Measurements from ENCODE around the gene MYL12B.

The MYL12B gene

DNA sequence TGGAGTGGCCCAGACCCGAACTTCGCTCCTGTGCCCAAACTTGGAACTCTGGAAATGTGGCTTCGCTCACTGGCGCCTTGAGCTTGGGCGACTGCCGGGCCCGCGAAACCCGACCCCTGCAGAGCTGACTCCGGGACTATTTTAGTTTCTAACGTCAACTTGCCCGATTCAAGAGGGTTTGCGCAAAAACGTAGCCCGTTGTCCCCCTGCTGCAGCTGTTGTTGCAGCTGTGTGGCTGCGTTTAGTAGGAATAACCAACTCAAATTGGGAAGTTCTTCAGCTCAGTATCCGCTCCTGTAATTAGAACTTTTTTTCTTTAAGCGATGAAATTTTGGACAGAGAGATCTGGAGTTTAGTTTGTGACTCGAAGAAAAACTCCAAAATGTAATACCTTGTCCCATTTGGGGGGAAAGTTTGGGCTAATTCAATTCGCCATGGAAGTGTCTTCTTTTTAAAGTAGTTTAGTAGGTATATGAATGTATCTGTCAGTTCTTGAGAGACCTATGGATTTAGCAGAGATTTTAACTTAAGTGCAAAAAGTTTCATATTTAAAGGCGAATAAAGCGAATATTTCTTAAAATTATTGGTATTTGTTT lies 13.8 kb upstream of the MYL12B start:
- peaks cover 67 to 76% of the 10 kb centered on the region in 2 experiments for H3K4me1 ChIP-seq (ENCODE audit: control insufficient read depth in 1 of 2, insufficient read depth in 1 of 2, low read depth in 1 of 2, low read length in 1 of 2)
- TF ChIP-seq, protein P1, sequence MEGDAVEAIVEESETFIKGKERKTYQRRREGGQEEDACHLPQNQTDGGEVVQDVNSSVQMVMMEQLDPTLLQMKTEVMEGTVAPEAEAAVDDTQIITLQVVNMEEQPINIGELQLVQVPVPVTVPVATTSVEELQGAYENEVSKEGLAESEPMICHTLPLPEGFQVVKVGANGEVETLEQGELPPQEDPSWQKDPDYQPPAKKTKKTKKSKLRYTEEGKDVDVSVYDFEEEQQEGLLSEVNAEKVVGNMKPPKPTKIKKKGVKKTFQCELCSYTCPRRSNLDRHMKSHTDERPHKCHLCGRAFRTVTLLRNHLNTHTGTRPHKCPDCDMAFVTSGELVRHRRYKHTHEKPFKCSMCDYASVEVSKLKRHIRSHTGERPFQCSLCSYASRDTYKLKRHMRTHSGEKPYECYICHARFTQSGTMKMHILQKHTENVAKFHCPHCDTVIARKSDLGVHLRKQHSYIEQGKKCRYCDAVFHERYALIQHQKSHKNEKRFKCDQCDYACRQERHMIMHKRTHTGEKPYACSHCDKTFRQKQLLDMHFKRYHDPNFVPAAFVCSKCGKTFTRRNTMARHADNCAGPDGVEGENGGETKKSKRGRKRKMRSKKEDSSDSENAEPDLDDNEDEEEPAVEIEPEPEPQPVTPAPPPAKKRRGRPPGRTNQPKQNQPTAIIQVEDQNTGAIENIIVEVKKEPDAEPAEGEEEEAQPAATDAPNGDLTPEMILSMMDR (IDR thresholded peaks at IDR 0.05): no peak
- H3K27ac ChIP-seq: peak overlapping the region; percentile 97
- H3K9me3 ChIP-seq: no peaks in the 10 kb centered on the region
- peaks cover 15% of the 10 kb centered on the region for H3K36me3 ChIP-seq
- H3K27me3 ChIP-seq: no peaks in the 10 kb centered on the region
- H3K4me3 ChIP-seq (ENCODE audit: low read depth in 1 of 2, low read length in 1 of 2): peak overlapping the region; percentile 96 to 98

DNA sequence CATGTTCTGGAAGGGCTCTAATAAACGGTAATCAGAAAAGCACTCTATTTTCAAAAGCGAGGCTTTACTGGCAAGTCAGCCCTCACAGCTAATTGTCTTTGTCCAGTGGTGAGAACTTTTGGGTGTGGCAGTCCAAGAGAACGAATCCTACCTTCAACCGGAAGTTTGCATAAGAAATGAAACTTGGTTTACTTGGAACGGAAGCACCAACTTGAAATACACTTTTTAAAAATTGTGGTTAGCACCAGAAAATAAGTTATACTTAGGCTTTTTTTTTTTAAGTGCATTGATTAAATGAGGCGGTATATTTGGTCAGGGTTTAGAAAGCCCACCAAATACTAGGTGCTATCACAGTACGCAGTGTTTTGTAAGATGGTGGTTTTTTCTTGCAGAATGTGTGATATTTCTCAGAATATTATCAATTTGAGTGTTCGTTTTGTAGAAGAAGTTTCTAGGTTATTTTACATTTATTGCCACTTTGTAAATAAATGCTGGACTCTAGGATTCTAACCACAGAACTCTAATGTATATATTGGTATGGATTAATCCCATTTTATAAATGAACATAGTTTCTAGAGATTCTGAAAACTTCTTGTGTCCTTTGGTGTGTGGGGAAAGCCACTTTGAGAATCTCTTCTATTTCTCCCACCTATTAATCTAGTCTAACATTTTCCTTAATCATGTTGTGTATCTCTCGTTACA lies 13.1 kb upstream of the MYL12B start:
- H3K27me3 ChIP-seq: no peaks in the 10 kb centered on the region
- no peaks in the 10 kb centered on the region for H3K9me3 ChIP-seq
- H3K36me3 ChIP-seq: peaks cover 22% of the 10 kb centered on the region
- TF ChIP-seq, protein P1 (IDR thresholded peaks at IDR 0.05): no peak
- H3K27ac ChIP-seq: peak overlapping the region; percentile 97
- H3K4me1 ChIP-seq (ENCODE audit: control insufficient read depth in 1 of 2, insufficient read depth in 1 of 2, low read depth in 1 of 2, low read length in 1 of 2): peaks cover 71 to 82% of the 10 kb centered on the region in 2 experiments
- peak overlapping the region; percentile 96 to 98 for H3K4me3 ChIP-seq (ENCODE audit: low read depth in 1 of 2, low read length in 1 of 2)

DNA sequence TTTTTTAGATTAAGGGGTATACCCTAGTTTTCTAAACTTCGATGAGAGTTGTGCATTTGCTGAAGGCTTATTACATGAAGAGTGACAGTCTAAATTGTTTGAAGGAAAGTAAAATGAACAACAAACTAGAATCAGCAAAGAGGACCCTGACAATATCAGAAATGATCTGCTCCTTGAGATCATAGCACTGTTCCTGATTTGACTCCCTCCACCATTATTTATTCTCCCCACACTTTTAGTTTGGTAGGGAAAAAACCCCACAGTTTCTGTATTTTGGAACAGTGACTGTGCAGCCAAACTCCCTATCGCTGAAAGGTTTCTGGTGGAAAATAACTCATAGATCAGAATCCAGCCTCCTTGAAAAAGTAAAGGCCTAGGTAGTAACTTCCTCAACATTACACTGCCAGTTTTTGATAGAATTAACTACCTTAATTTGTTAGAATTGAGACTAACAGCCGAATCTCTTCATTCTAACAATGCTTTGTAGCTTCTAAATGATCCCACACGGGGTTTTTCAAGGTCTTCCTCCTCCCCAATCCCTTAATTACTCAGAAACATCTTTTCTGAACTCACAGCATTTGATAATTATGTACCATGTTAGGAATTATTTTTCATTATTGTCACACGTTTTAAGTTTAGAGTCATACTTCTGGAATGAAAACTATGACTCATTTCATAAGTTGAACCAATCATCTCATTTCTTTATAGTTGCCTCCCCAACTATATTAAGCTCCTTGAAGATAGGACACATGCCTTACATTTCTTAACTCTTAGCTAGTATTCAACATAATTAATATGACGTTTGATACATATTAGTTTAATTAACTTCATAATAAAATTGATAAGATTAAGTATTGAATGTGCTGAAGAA lies 11.5 kb upstream of the MYL12B start:
- H3K4me3 ChIP-seq (ENCODE audit: low read depth in 1 of 2, low read length in 1 of 2): no peak overlapping the region

DNA sequence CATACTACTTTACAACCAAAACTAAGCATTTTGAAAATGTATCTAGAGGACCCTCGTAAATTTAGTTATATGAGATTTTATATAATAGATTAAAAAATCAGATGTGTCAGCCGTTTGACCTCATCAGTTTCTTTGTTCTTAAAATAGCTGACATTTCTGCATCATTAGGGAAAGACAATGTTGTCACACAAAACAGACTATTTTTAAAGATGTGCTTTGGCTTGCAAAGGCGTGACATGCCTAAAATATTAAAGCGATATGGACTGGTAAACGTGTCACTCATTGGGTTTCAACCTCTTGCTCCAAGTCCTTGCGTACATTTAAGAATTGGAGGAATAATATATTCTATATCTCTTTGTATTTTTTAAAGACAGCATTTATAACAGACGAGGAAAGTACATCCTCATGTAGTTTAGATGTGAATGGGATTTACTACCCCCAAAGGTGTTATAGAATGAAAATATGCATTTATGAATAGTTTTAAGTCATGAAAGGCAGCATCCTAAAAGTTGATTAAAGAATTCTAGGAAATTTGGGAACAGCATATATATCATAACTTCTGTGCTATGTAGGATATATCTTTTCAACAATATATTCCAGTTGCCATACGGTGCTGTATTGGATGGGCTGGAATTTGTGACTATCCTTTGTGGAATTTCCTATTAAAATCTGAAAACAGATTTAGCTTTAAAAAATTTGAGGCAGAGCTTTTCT lies 10.5 kb upstream of the MYL12B start:
- TF ChIP-seq, protein P1 (IDR thresholded peaks at IDR 0.05): no peak
- Histone ChIP-seq H3K4me3 (ENCODE audit: low read depth in 1 of 2, low read length in 1 of 2) (no peak overlapping the region), H3K9me3 (no peaks in the 10 kb centered on the region), H3K27ac (peak overlapping the region; percentile 42), H3K36me3 (peaks cover 48% of the 10 kb centered on the region), H3K4me1 (ENCODE audit: control insufficient read depth in 1 of 2, insufficient read depth in 1 of 2, low read depth in 1 of 2, low read length in 1 of 2) (peaks cover 57 to 66% of the 10 kb centered on the region in 2 experiments), H3K27me3 (no peaks in the 10 kb centered on the region)

More for the DNA sequence above, 11.5 kb upstream of the MYL12B start:
- no peaks in the 10 kb centered on the region for H3K9me3 ChIP-seq
- peaks cover 66 to 76% of the 10 kb centered on the region in 2 experiments for H3K4me1 ChIP-seq (ENCODE audit: control insufficient read depth in 1 of 2, insufficient read depth in 1 of 2, low read depth in 1 of 2, low read length in 1 of 2)
- peaks cover 38% of the 10 kb centered on the region for H3K36me3 ChIP-seq
- TF ChIP-seq, protein P1 (IDR thresholded peaks at IDR 0.05): no peak
- H3K27me3 ChIP-seq: no peaks in the 10 kb centered on the region
- peak overlapping the region; percentile 97 for H3K27ac ChIP-seq

DNA sequence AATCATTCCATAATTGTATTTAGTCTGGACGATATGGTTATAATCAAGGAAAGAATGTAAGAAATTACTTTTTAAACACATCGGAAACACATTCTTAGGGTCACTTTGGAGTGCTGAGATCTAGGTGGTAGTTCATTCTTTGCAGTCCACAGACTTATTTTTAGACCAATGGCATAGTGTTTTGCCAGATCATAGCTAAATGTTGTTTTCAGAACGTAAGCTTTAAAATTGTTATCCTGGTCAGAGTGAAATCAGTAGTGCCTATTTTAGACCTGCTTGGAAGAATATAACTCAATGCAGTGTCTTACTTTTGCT lies 10.0 kb upstream of the MYL12B start:
- Histone ChIP-seq H3K27ac (peak overlapping the region; percentile 42), H3K9me3 (no peaks in the 10 kb centered on the region), H3K4me1 (ENCODE audit: control insufficient read depth in 1 of 2, insufficient read depth in 1 of 2, low read depth in 1 of 2, low read length in 1 of 2) (peaks cover 52 to 61% of the 10 kb centered on the region in 2 experiments), H3K4me3 (ENCODE audit: low read depth in 1 of 2, low read length in 1 of 2) (no peak overlapping the region), H3K36me3 (peaks cover 53% of the 10 kb centered on the region), H3K27me3 (no peaks in the 10 kb centered on the region)
- TF ChIP-seq, protein P1 (IDR thresholded peaks at IDR 0.05): no peak
